Vagina (tissue), 2 donors: ENCODE measurements around the gene MB21D2. TPM values are rescaled to one million over a fixed set of nuclear protein-coding genes. Genes with fewer than 3 reads are reported as not detected.

Experiments used
- DNase-seq, 2 donors: peaks; one replicate each; pipeline ENCODE4 v3.0.0-alpha.2; 2017; ENCODE audit errors: extremely low spot score in 2 of 2
- H3K27ac ChIP-seq: fragments of 200-600 bp; sonication (generic); one replicate; pipeline ENCODE4 v1.5.1; 2019
- H3K27me3 ChIP-seq: fragments of 200-600 bp; sonication (generic); one replicate; pipeline ENCODE4 v1.5.1; 2019
- H3K36me3 ChIP-seq, 2 donors: fragments of 200-600 bp; sonication (generic); one replicate each; pipeline ENCODE4 v1.5.1; 2017 to 2019
- H3K4me1 ChIP-seq: fragments of 200-600 bp; sonication (generic); one replicate; pipeline ENCODE4 v1.5.1; 2019
- H3K4me3 ChIP-seq, 2 donors: fragments of 200-600 bp; sonication (generic); 1 replicate in 1 of 2; 2 replicates in 1 of 2; pipeline ENCODE4 v1.5.1; 2016 to 2019
- H3K9me3 ChIP-seq: fragments of 200-600 bp; sonication (generic); one replicate; pipeline ENCODE4 v1.5.1; 2019
- POLR2A ChIP-seq, 2 donors: fragments of 450-650 bp; IDR thresholded peaks; one replicate each; pipeline ENCODE4 v1.6.1; 2017; ENCODE audit warnings: antibody characterized with exemption in 2 of 2, mild to moderate bottlenecking in 2 of 2, moderate library complexity in 2 of 2
- POLR2AphosphoS5 ChIP-seq, 2 donors: sonication (generic); formaldehyde crosslinking; IDR thresholded peaks; one replicate each; pipeline ENCODE4 v1.9.0; 2017; ENCODE audit warnings: antibody characterized with exemption in 2 of 2, mild to moderate bottlenecking in 2 of 2, low read depth in 1 of 2; ENCODE audit not compliant: insufficient read depth in 1 of 2
- intact Hi-C: fragments of 100-400 bp; cut with DNase I; formaldehyde crosslinking; loops from one replicate; pipeline ENCODE4 v1.15.1; 2023
- total RNA-seq: library from RNA; depleted of rRNA; stranded (reverse); fragments of >200 nt; gene quantifications from one replicate; pipeline ENCODE4 v1.2.3, GENCODE V29; 2016
- TF ChIP-seq, protein P1 (sequence below), 3 experiments: fragments of 450-650 bp in 2 of 3; fragments of 200-600 bp in 1 of 3; sonication (generic) in 1 of 3; IDR thresholded peaks; one replicate each; pipeline ENCODE4 v1.5.1; 2017 to 2019; ENCODE audit warnings: antibody characterized with exemption in 3 of 3, mild to moderate bottlenecking in 2 of 3, moderate library complexity in 2 of 3

The MB21D2 gene
- total RNA-seq, 1 donor from 2014 or later, result 5.6 TPM

GRCh38 chr3:192826214-192827006 is 91.2 kb downstream of the MB21D2 start:
- H3K27ac ChIP-seq, result no peak overlapping the region
- no peak for DNase-seq
- H3K36me3 ChIP-seq, result no peaks in the 10 kb centered on the region
- no peaks in the 10 kb centered on the region for H3K27me3 ChIP-seq
- H3K4me1 ChIP-seq, result peaks cover 7% of the 10 kb centered on the region
- no peaks in the 10 kb centered on the region for H3K9me3 ChIP-seq
- intact Hi-C loops, result no loop called here
- TF ChIP-seq POLR2AphosphoS5 (IDR thresholded peaks at IDR 0.05; ENCODE audit: insufficient read depth in 1 of 2, low read depth in 1 of 2) (no peak), POLR2A (IDR thresholded peaks at IDR 0.05) (no peak)
- TF ChIP-seq, protein P1, sequence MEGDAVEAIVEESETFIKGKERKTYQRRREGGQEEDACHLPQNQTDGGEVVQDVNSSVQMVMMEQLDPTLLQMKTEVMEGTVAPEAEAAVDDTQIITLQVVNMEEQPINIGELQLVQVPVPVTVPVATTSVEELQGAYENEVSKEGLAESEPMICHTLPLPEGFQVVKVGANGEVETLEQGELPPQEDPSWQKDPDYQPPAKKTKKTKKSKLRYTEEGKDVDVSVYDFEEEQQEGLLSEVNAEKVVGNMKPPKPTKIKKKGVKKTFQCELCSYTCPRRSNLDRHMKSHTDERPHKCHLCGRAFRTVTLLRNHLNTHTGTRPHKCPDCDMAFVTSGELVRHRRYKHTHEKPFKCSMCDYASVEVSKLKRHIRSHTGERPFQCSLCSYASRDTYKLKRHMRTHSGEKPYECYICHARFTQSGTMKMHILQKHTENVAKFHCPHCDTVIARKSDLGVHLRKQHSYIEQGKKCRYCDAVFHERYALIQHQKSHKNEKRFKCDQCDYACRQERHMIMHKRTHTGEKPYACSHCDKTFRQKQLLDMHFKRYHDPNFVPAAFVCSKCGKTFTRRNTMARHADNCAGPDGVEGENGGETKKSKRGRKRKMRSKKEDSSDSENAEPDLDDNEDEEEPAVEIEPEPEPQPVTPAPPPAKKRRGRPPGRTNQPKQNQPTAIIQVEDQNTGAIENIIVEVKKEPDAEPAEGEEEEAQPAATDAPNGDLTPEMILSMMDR (IDR thresholded peaks at IDR 0.05), result no peak
- no peak overlapping the region for H3K4me3 ChIP-seq

GRCh38 chr3:192825657-192826200 is 91.9 kb downstream of the MB21D2 start:
- H3K36me3 ChIP-seq, result no peaks in the 10 kb centered on the region
- H3K9me3 ChIP-seq, result no peaks in the 10 kb centered on the region
- intact Hi-C loops, result no loop called here
- no peak for DNase-seq
- H3K27me3 ChIP-seq, result no peaks in the 10 kb centered on the region
- no peak overlapping the region for H3K27ac ChIP-seq
- TF ChIP-seq POLR2AphosphoS5 (IDR thresholded peaks at IDR 0.05; ENCODE audit: insufficient read depth in 1 of 2, low read depth in 1 of 2), result no peak
- TF ChIP-seq, protein P1 (IDR thresholded peaks at IDR 0.05), result no peak
- no peak for TF ChIP-seq POLR2A (IDR thresholded peaks at IDR 0.05)
- H3K4me3 ChIP-seq, result no peak overlapping the region
- H3K4me1 ChIP-seq, result no peaks in the 10 kb centered on the region

- H3K4me1 ChIP-seq, result no peaks in the 10 kb centered on the region
- no peak for TF ChIP-seq POLR2A (IDR thresholded peaks at IDR 0.05)
- TF ChIP-seq POLR2AphosphoS5 (IDR thresholded peaks at IDR 0.05; ENCODE audit: insufficient read depth in 1 of 2, low read depth in 1 of 2), result no peak
- TF ChIP-seq, protein P1 (IDR thresholded peaks at IDR 0.05), result no peak
- no peak for DNase-seq
- H3K36me3 ChIP-seq, result no peaks in the 10 kb centered on the region
- no peaks in the 10 kb centered on the region for H3K27me3 ChIP-seq
- H3K27ac ChIP-seq, result no peak overlapping the region
- H3K9me3 ChIP-seq, result no peaks in the 10 kb centered on the region
- intact Hi-C loops, result no loop called here
- H3K4me3 ChIP-seq, result no peak overlapping the region
Observed at GRCh38 chr3:192825216-192825615, 92.4 kb downstream of the MB21D2 start.

DNA sequence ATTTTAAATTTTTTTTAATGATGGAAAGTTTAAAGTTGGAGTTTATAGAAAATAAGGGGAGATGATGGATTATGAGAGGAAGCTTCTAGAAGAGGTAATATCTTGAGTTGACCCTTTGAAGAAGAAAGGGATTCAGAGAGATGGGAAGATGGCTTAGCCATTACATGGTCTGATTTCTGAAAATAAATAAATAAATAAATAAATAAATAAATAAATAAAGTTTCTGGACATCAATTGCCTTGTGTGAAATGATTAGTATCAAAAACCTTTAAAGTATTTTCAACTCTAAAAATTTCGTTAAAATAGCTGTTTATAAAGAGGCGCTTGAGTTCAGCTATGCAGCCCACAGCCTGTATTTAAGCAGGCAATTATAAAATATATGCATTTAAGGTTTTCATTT is 93.3 kb downstream of the MB21D2 start:
- H3K36me3 ChIP-seq, result no peaks in the 10 kb centered on the region
- intact Hi-C loops, result no loop called here
- no peaks in the 10 kb centered on the region for H3K27me3 ChIP-seq
- H3K9me3 ChIP-seq, result no peaks in the 10 kb centered on the region
- peaks cover 4% of the 10 kb centered on the region for H3K4me1 ChIP-seq
- no peak for DNase-seq
- no peak overlapping the region for H3K27ac ChIP-seq
- H3K4me3 ChIP-seq, result no peak overlapping the region
- TF ChIP-seq POLR2A (IDR thresholded peaks at IDR 0.05) (no peak), POLR2AphosphoS5 (IDR thresholded peaks at IDR 0.05; ENCODE audit: insufficient read depth in 1 of 2, low read depth in 1 of 2) (no peak)
- TF ChIP-seq, protein P1 (IDR thresholded peaks at IDR 0.05), result no peak

DNA sequence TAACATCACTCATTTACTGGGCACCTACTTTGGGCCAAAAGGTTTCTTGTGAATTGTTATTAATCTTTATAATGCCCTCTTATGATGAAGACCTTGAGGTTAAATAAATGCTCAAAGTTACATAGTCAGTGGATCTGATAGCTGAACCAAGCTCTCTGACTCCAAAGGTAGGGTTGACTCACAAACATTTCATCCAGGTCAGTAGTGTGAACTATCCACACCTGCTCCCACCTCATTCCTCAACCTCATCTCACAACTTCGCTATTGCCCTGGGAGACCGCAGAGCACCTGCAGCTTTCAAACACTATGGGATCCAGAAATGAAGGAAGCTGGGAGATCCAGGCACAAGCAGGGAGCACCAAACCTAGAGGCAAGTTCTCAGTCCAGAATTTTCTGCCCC is 96.5 kb downstream of the MB21D2 start:
- Histone ChIP-seq H3K36me3 (no peaks in the 10 kb centered on the region), H3K9me3 (no peaks in the 10 kb centered on the region), H3K27ac (no peak overlapping the region), H3K27me3 (no peaks in the 10 kb centered on the region), H3K4me1 (peaks cover 21% of the 10 kb centered on the region), H3K4me3 (no peak overlapping the region)
- intact Hi-C loops, result no loop called here
- TF ChIP-seq POLR2AphosphoS5 (IDR thresholded peaks at IDR 0.05; ENCODE audit: insufficient read depth in 1 of 2, low read depth in 1 of 2) (no peak), POLR2A (IDR thresholded peaks at IDR 0.05) (no peak)
- TF ChIP-seq, protein P1 (IDR thresholded peaks at IDR 0.05), result no peak
- no peak for DNase-seq
